HepG2 (cell line): Measurements from ENCODE around the gene ZCCHC24. TPM values are rescaled to one million over a fixed set of nuclear protein-coding genes. Genes with fewer than 3 reads are reported as not detected.

Experiments used
- ATAC-seq: fragments of 200-7000 bp; cut with Tn5 transposase; 3 replicates; pipeline ENCODE4 v1.9.1; 2020; ENCODE audit warnings: mild to moderate bottlenecking, moderate library complexity
- BruUV-seq: library from RNA; stranded (reverse); fragments of 400-500 nt; replicated peaks from 2 replicates; lab custom pipeline; 2021; lab: Mats Ljungman, UMichigan
- CTCF ChIA-PET: fragments of 300-600 bp; formaldehyde crosslinking; extraction: SDS; loops from one replicate; lab custom pipeline; 2021; ENCODE audit warnings: low total read pairs, inconsistent platforms, low intra/inter-chr PET ratio; lab: Yijun Ruan, JAX
- POLR2A ChIA-PET: fragments of 350-600 bp; sonication (Branson Sonifier 250); formaldehyde crosslinking; loops from one replicate; lab custom pipeline; 2020; ENCODE audit warnings: antibody characterized with exemption, inconsistent platforms; lab: Yijun Ruan, JAX
- DNase-seq: peaks from one replicate; pipeline ENCODE4 v3.0.0-alpha.2; 2015; ENCODE audit warnings: low spot score
- FAIRE-seq: peaks from 3 replicates; lab custom pipeline; 2011; peaks lifted over from hg19 to GRCh38; lab: Jason Lieb, UNC
- H2AFZ ChIP-seq: one replicate; pipeline ENCODE4 v1.6.1; 2011; ENCODE audit warnings: low read length, inconsistent platforms
- H3K27ac ChIP-seq: fragments of 300-600 bp; 3 replicates; pipeline ENCODE4 v1.8.0; 2011; ENCODE audit warnings: mixed run types, mild to moderate bottlenecking, mixed read lengths, low read length, inconsistent platforms; ENCODE audit not compliant: insufficient read depth; ENCODE audit errors: extremely low read length
- H3K27me3 ChIP-seq, 2 experiments: fragments of 200-600 bp in 1 of 2; 2 replicates in 1 of 2; 3 replicates in 1 of 2; pipeline versions ENCODE4 v1.6.0 to v1.8.0; 2011; ENCODE audit warnings: low read length in 2 of 2, mild to moderate bottlenecking in 2 of 2, moderate library complexity in 2 of 2, inconsistent platforms in 1 of 2; ENCODE audit not compliant: insufficient read depth in 2 of 2, control insufficient read depth in 1 of 2
- H3K36me3 ChIP-seq, 2 experiments: fragments of 200-600 bp in 1 of 2; replicated peaks in 1 of 2; 2 replicates in 1 of 2; 3 replicates in 1 of 2; pipeline versions ENCODE4 v1.5.1 to v1.8.0; 2011; ENCODE audit warnings: low read length in 2 of 2, inconsistent platforms in 1 of 2; ENCODE audit not compliant: insufficient read depth in 2 of 2, control insufficient read depth in 1 of 2
- H3K4me1 ChIP-seq: 2 replicates; pipeline ENCODE4 v1.5.1; 2012; ENCODE audit warnings: low read length, inconsistent platforms; ENCODE audit not compliant: insufficient read depth
- H3K4me2 ChIP-seq: 2 replicates; pipeline ENCODE4 v1.6.0; 2011; ENCODE audit warnings: low read depth, low read length, inconsistent platforms
- H3K4me3 ChIP-seq, 3 experiments: fragments of 200-600 bp in 1 of 3; sonication (generic), shearing (Covaris generic) in 1 of 3; replicated peaks in 1 of 3; 2 replicates each; pipeline ENCODE4 v1.5.1; 2011 to 2016; ENCODE audit warnings: low read length in 3 of 3, inconsistent platforms in 2 of 3, low read depth in 2 of 3, mild to moderate bottlenecking in 2 of 3, control low read depth in 1 of 3, mixed read lengths in 1 of 3; ENCODE audit not compliant: insufficient read depth in 1 of 3
- H3K79me2 ChIP-seq: one replicate; pipeline ENCODE4 v1.6.1; 2011; ENCODE audit warnings: low read length, inconsistent platforms; ENCODE audit not compliant: insufficient read depth
- H3K9ac ChIP-seq: 2 replicates; pipeline ENCODE4 v1.6.0; 2011; ENCODE audit warnings: mild to moderate bottlenecking, low read depth, low read length, inconsistent platforms; ENCODE audit not compliant: insufficient read depth
- H3K9me3 ChIP-seq: 2 replicates; pipeline ENCODE4 v1.5.1; 2012; ENCODE audit warnings: mild to moderate bottlenecking, low read length
- H4K20me1 ChIP-seq: 2 replicates; pipeline ENCODE4 v1.6.0; 2011; ENCODE audit warnings: inconsistent platforms, mild to moderate bottlenecking, low read length, moderate library complexity; ENCODE audit not compliant: insufficient read depth
- ARID3A ChIP-seq: IDR thresholded peaks from 2 replicates; pipeline ENCODE4 v1.6.1; 2012; ENCODE audit warnings: low read depth, low read length, improper control_type of control experiment
- CC2D1A ChIP-seq: sonication (generic); formaldehyde crosslinking; IDR thresholded peaks from 2 replicates; pipeline ENCODE4 v1.8.1; 2023; ENCODE audit warnings: mild to moderate bottlenecking, missing genetic modification reagents
- GATA4 ChIP-seq: sonication (generic); IDR thresholded peaks from 2 replicates; pipeline ENCODE4 v1.6.1; 2016; ENCODE audit warnings: antibody characterized with exemption, low read depth, borderline replicate concordance
- GTF3A ChIP-seq: sonication (generic); formaldehyde crosslinking; conservative IDR thresholded peaks from 2 replicates; pipeline ENCODE4 v1.4.0; 2020; ENCODE audit warnings: mild to moderate bottlenecking, missing genetic modification reagents
- KAT2B ChIP-seq: fragments of 150-350 bp; IDR thresholded peaks from 2 replicates; pipeline ENCODE4 v1.6.1; 2014; ENCODE audit warnings: low read depth, low read length, borderline replicate concordance
- PLSCR1 ChIP-seq: sonication (generic); formaldehyde crosslinking; IDR thresholded peaks from 2 replicates; pipeline ENCODE4 v1.5.0; 2020; ENCODE audit warnings: missing genetic modification reagents, mild to moderate bottlenecking, borderline replicate concordance
- SMARCC2 ChIP-seq: fragments of 450-650 bp; IDR thresholded peaks from 2 replicates; pipeline ENCODE4 v1.6.1; 2017; ENCODE audit warnings: antibody characterized with exemption, mild to moderate bottlenecking
- SOX6 ChIP-seq, 2 experiments: fragments of 450-650 bp in 1 of 2; sonication (generic) in 1 of 2; formaldehyde crosslinking in 1 of 2; IDR thresholded peaks; 2 replicates each; pipeline versions ENCODE4 v1.4.0 to v1.6.1; 2017 to 2020; ENCODE audit warnings: antibody characterized with exemption in 1 of 2, mild to moderate bottlenecking in 1 of 2, missing genetic modification reagents in 1 of 2
- ZFP41 ChIP-seq: sonication (generic); formaldehyde crosslinking; IDR thresholded peaks from 2 replicates; pipeline ENCODE4 v1.4.0; 2020; ENCODE audit warnings: mild to moderate bottlenecking, missing genetic modification reagents, borderline replicate concordance
- ZNF121 ChIP-seq: sonication (generic); formaldehyde crosslinking; IDR thresholded peaks from 2 replicates; pipeline ENCODE4 v1.5.0; 2020; ENCODE audit warnings: mild to moderate bottlenecking, missing genetic modification reagents
- ZNF44 ChIP-seq: sonication (generic); formaldehyde crosslinking; IDR thresholded peaks from 2 replicates; pipeline ENCODE4 v1.5.1; 2020; ENCODE audit warnings: mild to moderate bottlenecking, missing genetic modification reagents
- ZNF644 ChIP-seq: IDR thresholded peaks from 2 replicates; pipeline ENCODE4 v1.6.1; 2016; ENCODE audit warnings: low read depth
- ZNF720 ChIP-seq: sonication (generic); formaldehyde crosslinking; IDR thresholded peaks from 2 replicates; pipeline ENCODE4 v1.4.0; 2020; ENCODE audit warnings: missing genetic modification reagents
- WGBS: methylation state at CpG from one replicate; pipeline ENCODE4 v1.1.6; 2017; ENCODE audit warnings: low lambda C conversion rate; 5-methylcytosine and 5-hydroxymethylcytosine counted together
- in situ Hi-C: cut with HindIII; loops from 2 replicates; pipeline ENCODE4 v1.10.0; 2017; ENCODE audit warnings: low pct_unique_long_range_greater_than_20kb; ENCODE audit not compliant: extremely low pct_ligation_motif_present
- intact Hi-C: fragments of 100-400 bp; cut with micrococcal nuclease; formaldehyde crosslinking; loops from one replicate; pipeline ENCODE4 v1.10.0; 2022; ENCODE audit not compliant: unreplicated experiment
- polyA plus RNA-seq, 8 experiments: library from polyadenylated mRNA; depleted of rRNA in 3 of 8; stranded (reverse) in 7 of 8; unstranded in 1 of 8; fragments of >200 nt; fragmentation: Illumina TruSeq in 4 of 8; extraction: Trizol in 4 of 8; gene quantifications; 2 replicates each; pipeline versions ENCODE4 v1.2.1 to v1.2.3, GENCODE V29; 2011 to 2016; ENCODE audit warnings: low read depth in 4 of 8, missing spikeins in 1 of 8, mixed read lengths in 1 of 8; ENCODE audit not compliant: insufficient read depth in 1 of 8
- total RNA-seq, 5 experiments: library from RNA; depleted of rRNA; stranded (reverse); fragments of >200 nt; fragmentation: Illumina TruSeq; extraction: Trizol; gene quantifications; 2 replicates each; pipeline ENCODE4 v1.2.3, GENCODE V29; 2016; ENCODE audit warnings: low read depth in 1 of 5
- TF ChIP-seq, protein P1 (sequence below): sonication (generic); formaldehyde crosslinking; IDR thresholded peaks from 2 replicates; pipeline ENCODE4 v1.5.1; 2020; ENCODE audit warnings: missing genetic modification reagents, mild to moderate bottlenecking, borderline replicate concordance

ZCCHC24 gene
- total and polyA plus RNA-seq, 2 of the 13 experiments (the other 11 are each of a cell fraction or from before 2014, with no cell fraction given), result 3.1 to 7.9 TPM

DNA sequence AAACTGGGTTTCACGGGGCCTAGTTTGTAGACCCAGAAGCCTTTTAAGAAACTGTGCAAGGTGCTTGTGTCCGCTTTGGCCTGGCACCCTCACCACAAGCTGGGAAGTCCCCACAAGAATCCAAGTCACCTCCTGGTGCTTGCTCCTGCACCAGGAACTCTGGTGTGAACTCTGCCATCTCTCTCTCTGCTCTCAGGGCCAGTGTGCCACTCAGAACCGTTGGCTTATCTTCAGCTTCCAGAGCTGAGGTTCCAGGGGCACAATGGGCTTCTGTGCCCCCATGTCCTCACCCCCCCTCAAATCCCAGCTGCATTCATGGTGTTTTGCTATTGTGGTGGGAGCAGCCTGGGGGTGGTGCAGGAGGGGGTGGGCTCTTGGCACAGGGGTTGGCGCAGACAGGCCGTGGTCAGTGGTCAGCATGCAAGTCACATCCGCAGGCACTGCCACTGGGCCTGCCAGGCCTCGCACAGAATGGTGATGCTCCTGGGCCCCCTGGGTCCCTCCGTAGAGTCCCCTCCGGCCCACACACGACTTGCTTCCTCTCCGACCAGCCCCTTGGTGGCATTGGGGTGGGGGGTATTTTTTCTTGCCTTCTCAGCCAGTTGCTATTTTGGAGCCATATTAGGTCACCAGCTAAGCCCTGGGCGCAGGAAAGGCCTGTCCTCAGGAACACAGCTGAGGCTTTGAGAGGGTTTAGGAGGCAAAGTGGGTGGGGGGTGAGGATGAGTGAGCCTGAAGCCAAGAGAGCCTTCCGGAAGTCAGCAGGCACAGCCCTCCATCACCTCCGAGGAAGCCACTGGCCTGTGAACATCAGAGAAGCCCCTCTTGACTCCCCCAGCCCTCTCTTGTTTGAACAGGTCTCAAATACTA is 3.0 kb downstream of the ZCCHC24 start:
- Histone ChIP-seq H3K4me3 (no peak overlapping the region), H3K9me3 (no peaks in the 10 kb centered on the region), H3K27ac (no peak overlapping the region), H3K4me1 (peaks cover 44% of the 10 kb centered on the region), H2AFZ (no peak overlapping the region), H3K36me3 (no peaks in the 10 kb centered on the region), H3K27me3 (peaks cover 2 to 6% of the 10 kb centered on the region in 2 experiments; a peak in 2 of 5 replicates), H4K20me1 (no peaks in the 10 kb centered on the region), H3K4me2 (no peak overlapping the region), H3K9ac (no peak overlapping the region), H3K79me2 (no peaks in the 10 kb centered on the region)
- intact Hi-C loops, result no loop called here
- WGBS, result 86% methylated on average over 10 of the region's 14 CpGs
- ATAC-seq, result no peak
- in situ Hi-C loops, result no loop called here
- CTCF ChIA-PET, result no interaction called here
- no peak for FAIRE-seq
- no peak for TF ChIP-seq ZNF44
- TF ChIP-seq KAT2B, result no peak
- no peak for TF ChIP-seq ZNF720 (CRISPR knock-in tag)
- TF ChIP-seq ZNF644 (CRISPR knock-in tag), result no peak
- DNase-seq, result no peak
- BruUV-seq, result no TSS peak
- POLR2A ChIA-PET, result no interaction called here

DNA sequence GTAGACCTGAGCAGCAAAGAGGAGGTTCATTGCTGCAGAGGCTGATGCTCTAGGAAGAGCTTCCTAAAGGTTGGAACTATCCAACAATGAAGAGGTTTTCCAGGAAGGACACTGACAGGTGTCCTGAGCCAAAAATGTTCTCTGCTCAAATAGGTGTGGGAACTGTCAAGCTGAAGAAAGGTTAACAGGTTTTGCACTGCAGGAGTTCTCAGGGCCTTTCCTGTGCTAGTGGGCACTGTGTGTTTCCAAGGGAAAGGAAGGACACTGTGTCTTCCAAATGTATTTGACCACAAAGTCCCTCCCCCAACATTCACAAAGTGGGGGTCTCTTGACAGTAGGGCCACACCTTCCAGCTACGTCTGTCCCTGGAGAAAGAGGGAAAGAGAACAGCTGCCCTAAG is 4.0 kb downstream of the ZCCHC24 start:
- no peak overlapping the region for H3K4me2 ChIP-seq
- H2AFZ ChIP-seq, result no peak overlapping the region
- no peaks in the 10 kb centered on the region for H3K36me3 ChIP-seq
- FAIRE-seq (no peak), ATAC-seq (no peak), DNase-seq (no peak)
- H3K9me3 ChIP-seq, result no peaks in the 10 kb centered on the region
- no peaks in the 10 kb centered on the region for H3K79me2 ChIP-seq
- H3K4me1 ChIP-seq, result peaks cover 35% of the 10 kb centered on the region
- no TSS peak for BruUV-seq
- TF ChIP-seq ZNF121 (no peak), CC2D1A (CRISPR knock-in tag) (no peak), PLSCR1 (no peak), SMARCC2 (no peak), ARID3A (no peak), GATA4 (no peak), ZFP41 (no peak), GTF3A (CRISPR knock-in tag) (no peak), SOX6 (IDR thresholded peaks at IDR 0.05) (no peak), SOX6 (CRISPR knock-in tag; IDR thresholded peaks at IDR 0.05) (no peak)
- TF ChIP-seq, protein P1, sequence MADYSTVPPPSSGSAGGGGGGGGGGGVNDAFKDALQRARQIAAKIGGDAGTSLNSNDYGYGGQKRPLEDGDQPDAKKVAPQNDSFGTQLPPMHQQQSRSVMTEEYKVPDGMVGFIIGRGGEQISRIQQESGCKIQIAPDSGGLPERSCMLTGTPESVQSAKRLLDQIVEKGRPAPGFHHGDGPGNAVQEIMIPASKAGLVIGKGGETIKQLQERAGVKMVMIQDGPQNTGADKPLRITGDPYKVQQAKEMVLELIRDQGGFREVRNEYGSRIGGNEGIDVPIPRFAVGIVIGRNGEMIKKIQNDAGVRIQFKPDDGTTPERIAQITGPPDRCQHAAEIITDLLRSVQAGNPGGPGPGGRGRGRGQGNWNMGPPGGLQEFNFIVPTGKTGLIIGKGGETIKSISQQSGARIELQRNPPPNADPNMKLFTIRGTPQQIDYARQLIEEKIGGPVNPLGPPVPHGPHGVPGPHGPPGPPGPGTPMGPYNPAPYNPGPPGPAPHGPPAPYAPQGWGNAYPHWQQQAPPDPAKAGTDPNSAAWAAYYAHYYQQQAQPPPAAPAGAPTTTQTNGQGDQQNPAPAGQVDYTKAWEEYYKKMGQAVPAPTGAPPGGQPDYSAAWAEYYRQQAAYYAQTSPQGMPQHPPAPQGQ (CRISPR knock-in tag), result no peak
- H3K27ac ChIP-seq, result no peak overlapping the region
- 80% methylated on average over 1 of the region's 1 CpG for WGBS
- in situ Hi-C loops (no loop called here), intact Hi-C loops (no loop called here)
- ChIA-PET POLR2A (no interaction called here), CTCF (no interaction called here)
- no peak overlapping the region for H3K4me3 ChIP-seq
- H3K27me3 ChIP-seq, result no peaks in the 10 kb centered on the region
- H4K20me1 ChIP-seq, result no peaks in the 10 kb centered on the region
- no peak overlapping the region for H3K9ac ChIP-seq
